ENCODE data around the gene CHD9.

- TF ChIP-seq POLR2A (IDR thresholded peaks at IDR 0.05), result no peak
- TF ChIP-seq CTCF (IDR thresholded peaks at IDR 0.05), result no peak
Measured at GRCh38 chr16:53093162-53093744, 38.5 kb downstream of the CHD9 start.
